KG1 (cell line): Measurements from ENCODE around the gene DIPK2B.

Source experiments
- DNase-seq: peaks from one replicate; lab custom pipeline; 2025; lab: John Stamatoyannopoulos, UW

Gene DIPK2B

GRCh38 chrX:45157647-45158046, 43.0 kb downstream of the DIPK2B start:
- no peak for DNase-seq

GRCh38 chrX:45154462-45154861, 46.2 kb downstream of the DIPK2B start:
- no peak for DNase-seq

GRCh38 chrX:45154033-45154360, 46.7 kb downstream of the DIPK2B start:
- DNase-seq, result no peak
